ENCODE measurements around the gene HOXA6.
A peak's percentile ranks its signal among the peaks of the same experiment; 100 is the strongest.

The HOXA6 gene

DNA sequence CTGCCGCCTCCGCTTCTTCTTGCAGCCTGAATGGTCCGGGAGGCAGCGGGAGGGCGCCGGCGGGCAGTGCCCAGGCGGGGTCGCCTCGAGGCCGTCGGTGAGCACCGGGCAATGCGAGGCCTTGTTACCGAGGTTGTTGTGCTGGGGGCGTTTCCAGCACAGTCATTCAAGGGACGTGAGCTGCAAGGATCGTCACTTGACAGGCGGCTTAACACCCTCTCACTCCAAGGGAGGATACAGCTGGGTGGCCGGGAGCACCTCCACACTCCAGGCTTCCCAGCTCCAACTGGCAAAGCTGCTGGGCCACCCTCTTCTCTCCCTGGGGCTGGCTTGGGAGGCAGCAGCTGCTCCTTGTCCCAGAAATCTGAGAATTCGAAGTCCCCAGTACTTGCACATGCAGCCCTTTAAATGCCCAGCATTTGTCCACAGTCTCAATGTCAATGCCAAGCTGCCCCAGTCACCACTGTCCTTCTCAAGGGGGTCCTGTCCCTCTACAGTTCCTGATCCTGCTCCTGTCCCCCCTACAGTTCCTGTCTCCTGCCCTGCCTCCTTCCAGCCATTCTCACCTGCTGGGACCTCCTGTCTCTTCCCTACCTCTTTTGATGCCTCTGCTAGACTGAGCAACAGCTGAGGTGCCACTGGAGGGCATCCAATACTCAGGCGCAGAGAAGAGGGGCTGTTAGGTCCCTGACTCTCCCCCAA lies 41.9 kb upstream of the HOXA6 start:
- H3K4me1 ChIP-seq (ENCODE audit: control insufficient read depth, insufficient read depth, low read length), result peaks cover 36% of the 10 kb centered on the region
- H3K36me3 ChIP-seq (ENCODE audit: control insufficient read depth in 2 of 2, insufficient read depth in 2 of 2, low read length in 2 of 2), result no peaks in the 10 kb centered on the region
- H3K9ac ChIP-seq (ENCODE audit: low read length in 2 of 2), result no peak overlapping the region
- H3K9me3 ChIP-seq (ENCODE audit: control insufficient read depth in 2 of 2, low read length in 2 of 2), result peaks cover 0 to 2% of the 10 kb centered on the region in 2 donors
- peak overlapping the region in 1 of 2 donors; percentile 35 for H3K4me3 ChIP-seq (ENCODE audit: low read length in 2 of 2)
- peaks cover 90 to 97% of the 10 kb centered on the region in 2 donors for H3K27me3 ChIP-seq (ENCODE audit: control insufficient read depth in 1 of 2, insufficient read depth in 2 of 2, low read length in 2 of 2)
- no peak overlapping the region for H3K27ac ChIP-seq (ENCODE audit: low read length)

DNA sequence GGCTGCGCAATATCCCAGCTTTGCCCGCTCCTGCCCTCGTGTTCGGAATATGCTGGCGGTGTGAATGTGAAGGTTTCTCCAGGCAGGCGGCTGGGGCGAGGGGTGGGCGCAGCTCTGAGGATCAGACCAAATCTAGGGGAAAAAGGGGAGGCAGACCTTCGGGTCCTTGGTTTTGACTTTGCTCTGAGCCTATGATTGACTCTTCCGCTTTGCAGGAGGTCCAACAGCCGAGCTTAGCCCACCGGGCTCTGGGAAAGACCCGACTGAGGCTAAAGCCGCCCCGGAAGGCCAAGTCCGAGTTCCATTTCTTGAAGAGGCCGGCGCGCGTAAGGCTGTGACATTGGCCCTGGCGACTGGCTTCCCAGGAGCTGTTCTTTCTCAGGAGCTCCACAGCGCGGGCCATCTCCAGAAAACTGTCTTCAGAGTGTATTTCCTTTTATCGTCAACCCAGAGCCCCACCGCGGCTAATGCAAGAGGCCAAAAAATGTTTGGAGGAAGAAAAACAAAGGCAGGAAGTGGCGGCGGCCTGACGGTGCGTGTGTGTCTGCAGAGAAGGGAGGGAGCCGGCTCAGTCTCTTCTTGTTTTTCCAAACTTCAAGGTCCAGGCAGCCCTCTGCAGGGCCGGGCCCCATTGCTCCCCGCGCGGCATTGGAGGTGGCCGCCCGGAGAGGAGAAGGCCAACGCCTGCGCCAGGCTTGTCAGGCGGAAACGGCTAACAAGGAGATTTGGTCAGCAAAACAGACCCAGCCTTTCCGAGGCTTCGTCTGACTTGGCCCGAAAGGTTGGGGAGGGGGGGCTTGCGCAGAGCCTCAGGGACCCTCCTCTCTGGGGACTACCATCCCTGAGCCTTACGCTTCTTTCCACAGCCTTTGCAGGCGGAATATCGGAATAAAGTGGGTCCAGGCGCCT lies 41.1 kb upstream of the HOXA6 start:
- Histone ChIP-seq H3K4me1 (ENCODE audit: control insufficient read depth, insufficient read depth, low read length) (peaks cover 42% of the 10 kb centered on the region), H3K9ac (ENCODE audit: low read length in 2 of 2) (no peak overlapping the region), H3K4me3 (ENCODE audit: low read length in 2 of 2) (peak overlapping the region in 1 of 2 donors; percentile 35), H3K36me3 (ENCODE audit: control insufficient read depth in 2 of 2, insufficient read depth in 2 of 2, low read length in 2 of 2) (no peaks in the 10 kb centered on the region), H3K9me3 (ENCODE audit: control insufficient read depth in 2 of 2, low read length in 2 of 2) (peaks cover 0 to 2% of the 10 kb centered on the region in 2 donors), H3K27ac (ENCODE audit: low read length) (no peak overlapping the region), H3K27me3 (ENCODE audit: control insufficient read depth in 1 of 2, insufficient read depth in 2 of 2, low read length in 2 of 2) (peaks cover 90 to 99% of the 10 kb centered on the region in 2 donors)

DNA sequence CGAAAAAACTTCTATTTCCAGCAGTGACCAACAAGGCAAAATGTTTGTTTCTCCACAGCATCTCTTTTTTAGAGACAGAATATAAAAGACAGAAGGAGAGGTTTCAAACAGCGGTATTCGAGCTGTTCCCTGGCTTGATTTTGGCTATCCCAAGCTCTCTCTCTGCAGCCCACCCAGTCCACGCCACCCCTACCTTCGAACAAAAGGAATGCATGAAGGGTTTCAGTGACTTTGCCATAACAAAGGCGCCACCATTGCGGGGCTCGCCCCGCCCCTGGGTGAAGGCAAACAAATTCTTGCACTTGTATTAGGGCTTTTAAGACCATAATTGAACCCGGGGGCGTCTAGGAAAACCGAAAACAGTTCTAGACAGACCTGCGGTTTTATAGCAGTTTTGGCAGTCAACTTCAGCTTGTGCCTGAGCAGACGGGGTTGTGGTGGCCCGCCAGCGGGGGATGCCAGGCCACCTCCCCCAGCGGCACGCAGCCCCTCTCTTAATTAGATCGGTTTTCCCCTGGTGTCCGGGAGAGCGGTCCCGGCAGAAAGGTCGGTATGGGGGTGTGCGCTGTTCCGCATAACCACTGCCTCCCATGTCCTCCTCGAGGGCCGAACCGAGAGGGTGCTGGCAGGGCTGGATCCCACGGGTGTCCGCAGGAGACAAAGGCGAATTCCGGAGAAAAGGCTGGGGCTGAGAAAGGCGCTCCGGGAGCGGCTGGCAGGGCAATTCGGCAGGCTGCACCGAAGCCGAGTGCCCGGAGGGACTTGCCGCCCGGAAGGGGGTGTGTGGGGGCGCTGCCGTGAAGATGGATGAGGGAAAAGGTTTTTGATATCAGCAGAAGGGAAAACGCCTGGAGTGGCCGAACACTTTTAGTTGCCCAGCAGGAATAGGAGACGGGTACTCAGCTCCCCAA lies 40.2 kb upstream of the HOXA6 start:
- H3K36me3 ChIP-seq (ENCODE audit: control insufficient read depth in 2 of 2, insufficient read depth in 2 of 2, low read length in 2 of 2), result no peaks in the 10 kb centered on the region
- peaks cover 0 to 2% of the 10 kb centered on the region in 2 donors for H3K9me3 ChIP-seq (ENCODE audit: control insufficient read depth in 2 of 2, low read length in 2 of 2)
- peaks cover 41% of the 10 kb centered on the region for H3K4me1 ChIP-seq (ENCODE audit: control insufficient read depth, insufficient read depth, low read length)
- peaks cover 91 to 99% of the 10 kb centered on the region in 2 donors for H3K27me3 ChIP-seq (ENCODE audit: control insufficient read depth in 1 of 2, insufficient read depth in 2 of 2, low read length in 2 of 2)
- no peak overlapping the region for H3K9ac ChIP-seq (ENCODE audit: low read length in 2 of 2)
- H3K27ac ChIP-seq (ENCODE audit: low read length), result no peak overlapping the region
- peak overlapping the region in 1 of 2 donors; percentile 3 for H3K4me3 ChIP-seq (ENCODE audit: low read length in 2 of 2)

DNA sequence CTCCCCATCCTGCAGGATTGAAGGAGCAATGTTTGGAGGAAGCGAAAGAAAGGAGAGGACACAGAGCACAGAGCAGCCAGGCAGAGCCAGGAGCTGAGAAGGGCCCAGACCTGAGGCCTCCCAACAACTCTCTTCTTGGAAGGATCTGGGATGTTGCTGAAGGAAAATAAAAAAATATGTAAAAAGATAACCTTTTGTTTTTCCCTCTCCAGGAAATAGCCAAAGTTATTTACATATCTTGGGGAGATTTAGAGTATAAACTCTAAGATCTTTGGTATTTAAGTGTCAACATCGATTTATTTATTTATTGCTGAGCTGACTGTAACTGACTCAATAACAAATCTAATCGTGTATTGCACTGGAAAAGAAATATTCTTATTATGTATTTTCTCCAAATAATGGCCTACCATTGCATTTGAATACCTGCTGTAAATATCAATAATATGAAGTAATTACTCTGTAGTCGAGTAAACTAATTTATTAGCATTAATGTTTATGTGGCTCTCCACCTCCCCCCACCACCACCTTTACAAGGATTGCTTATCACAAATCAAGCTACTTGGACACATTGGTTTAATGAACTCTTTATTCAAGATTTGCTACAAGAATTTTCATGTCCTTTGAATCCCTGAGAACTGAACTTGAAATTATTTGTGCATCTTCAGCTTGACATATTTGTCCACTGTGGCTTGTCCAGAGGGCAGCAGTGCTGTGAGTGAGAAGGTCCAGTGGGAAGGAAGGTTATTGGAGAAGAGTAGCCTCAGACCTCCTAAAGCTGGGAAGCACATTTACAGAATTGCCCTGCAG lies 39.3 kb upstream of the HOXA6 start:
- peaks cover 0 to 2% of the 10 kb centered on the region in 2 donors for H3K9me3 ChIP-seq (ENCODE audit: control insufficient read depth in 2 of 2, low read length in 2 of 2)
- H3K27me3 ChIP-seq (ENCODE audit: control insufficient read depth in 1 of 2, insufficient read depth in 2 of 2, low read length in 2 of 2), result peaks cover 94 to 99% of the 10 kb centered on the region in 2 donors
- H3K4me3 ChIP-seq (ENCODE audit: low read length in 2 of 2), result no peak overlapping the region
- H3K27ac ChIP-seq (ENCODE audit: low read length), result no peak overlapping the region
- H3K4me1 ChIP-seq (ENCODE audit: control insufficient read depth, insufficient read depth, low read length), result peaks cover 38% of the 10 kb centered on the region
- no peak overlapping the region for H3K9ac ChIP-seq (ENCODE audit: low read length in 2 of 2)
- no peaks in the 10 kb centered on the region for H3K36me3 ChIP-seq (ENCODE audit: control insufficient read depth in 2 of 2, insufficient read depth in 2 of 2, low read length in 2 of 2)

DNA sequence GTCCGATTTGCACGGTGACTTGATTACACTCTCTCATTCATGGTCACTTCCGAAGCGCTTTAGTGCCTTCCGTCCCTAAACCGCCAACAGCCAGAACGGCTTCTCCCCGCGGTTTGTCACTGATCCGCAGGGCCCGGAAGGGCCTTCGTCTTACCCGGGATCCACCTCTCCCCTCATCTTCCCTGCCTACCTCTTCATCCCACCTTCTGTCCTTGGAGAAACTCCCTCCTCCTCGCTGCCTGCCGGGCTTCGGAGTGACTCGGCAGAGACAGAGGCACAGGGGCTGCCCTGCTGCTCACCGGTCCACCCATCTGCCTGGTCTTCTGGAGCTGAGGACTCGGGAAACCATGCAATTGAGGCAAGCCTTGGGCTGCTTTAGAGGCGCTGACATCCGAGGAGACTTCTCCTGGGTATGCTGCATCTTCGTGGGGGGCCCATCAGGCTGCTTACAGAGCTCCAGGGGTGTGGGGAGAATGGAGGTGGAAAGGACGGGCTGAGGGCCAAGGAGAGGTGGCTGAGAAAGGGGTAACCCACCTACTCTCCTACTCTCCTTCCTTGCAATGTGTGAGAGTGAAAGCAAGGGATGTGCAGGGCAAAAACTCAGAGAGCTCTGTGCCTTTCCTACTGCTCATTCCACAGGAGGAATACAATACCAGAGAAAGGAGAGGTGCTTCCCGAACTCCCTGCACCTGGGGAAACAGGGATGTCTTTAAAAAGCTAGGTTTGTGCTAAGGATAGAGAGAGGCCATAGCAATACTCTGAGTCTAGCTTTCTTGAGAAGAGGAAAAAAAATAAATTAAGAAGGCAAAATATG lies 38.5 kb upstream of the HOXA6 start:
- H3K36me3 ChIP-seq (ENCODE audit: control insufficient read depth in 2 of 2, insufficient read depth in 2 of 2, low read length in 2 of 2), result no peaks in the 10 kb centered on the region
- H3K27me3 ChIP-seq (ENCODE audit: control insufficient read depth in 1 of 2, insufficient read depth in 2 of 2, low read length in 2 of 2), result peaks cover 90 to 97% of the 10 kb centered on the region in 2 donors
- H3K9me3 ChIP-seq (ENCODE audit: control insufficient read depth in 2 of 2, low read length in 2 of 2), result peaks cover 0 to 2% of the 10 kb centered on the region in 2 donors
- H3K4me1 ChIP-seq (ENCODE audit: control insufficient read depth, insufficient read depth, low read length), result peaks cover 36% of the 10 kb centered on the region
- no peak overlapping the region for H3K9ac ChIP-seq (ENCODE audit: low read length in 2 of 2)
- H3K27ac ChIP-seq (ENCODE audit: low read length), result no peak overlapping the region
- H3K4me3 ChIP-seq (ENCODE audit: low read length in 2 of 2), result peak overlapping the region in 1 of 2 donors; percentile 22

DNA sequence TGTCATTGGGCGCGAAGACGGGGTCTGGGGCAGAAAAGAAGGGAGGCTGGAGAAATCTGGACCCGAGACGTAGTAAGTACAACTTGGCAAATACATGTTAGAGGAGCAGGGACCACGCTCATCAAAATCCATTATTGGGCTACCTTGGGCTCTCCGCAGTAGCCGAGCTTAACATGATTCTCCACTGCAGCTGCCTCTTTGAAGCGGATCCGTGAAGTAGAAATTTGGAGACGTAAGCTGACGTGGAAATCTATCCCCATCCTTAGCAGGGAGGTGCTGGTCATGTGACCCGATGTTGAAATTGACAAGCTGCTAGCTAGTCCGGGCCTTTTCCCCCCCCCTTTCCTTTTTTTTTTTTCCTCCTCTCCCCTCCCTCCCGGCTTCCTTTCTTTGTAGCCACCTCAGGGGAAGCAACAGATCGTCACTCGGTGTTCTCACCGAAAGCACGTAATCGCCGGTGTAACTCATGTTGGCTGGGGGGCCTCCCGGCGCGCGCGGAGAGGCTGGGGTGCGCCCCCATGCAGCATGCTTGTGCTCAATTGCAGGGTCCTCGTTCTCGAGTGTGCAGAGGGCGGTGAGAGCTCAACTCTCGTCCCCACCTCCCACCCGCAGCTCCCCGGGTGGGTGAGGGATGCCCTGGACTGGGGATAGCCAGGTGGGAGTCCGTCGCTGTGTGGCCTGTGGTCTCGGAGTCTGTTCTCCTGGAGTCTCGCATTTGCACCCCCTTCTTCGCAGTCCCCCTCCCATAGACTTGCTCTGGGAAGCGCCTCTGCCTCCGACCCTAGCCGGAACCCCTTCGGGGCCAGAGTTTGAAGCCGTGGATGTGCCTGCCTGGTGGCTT lies 37.7 kb upstream of the HOXA6 start, which contains the start of gene HOXA11:
Gene HOXA11 (minus strand): TSS at position 220 of the 841 bp plus-strand sequence. CDS start 88 bp downstream, at position 132.
- Histone ChIP-seq H3K4me3 (ENCODE audit: low read length in 2 of 2) (peak within 1 kb of the TSS in 1 of 2 donors; percentile 44), H3K27ac (ENCODE audit: low read length) (no peak within 1 kb of the TSS), H3K9me3 (ENCODE audit: control insufficient read depth in 2 of 2, low read length in 2 of 2) (peaks cover 0 to 2% of the 10 kb centered on the region in 2 donors), H3K36me3 (ENCODE audit: control insufficient read depth in 2 of 2, insufficient read depth in 2 of 2, low read length in 2 of 2) (no peaks in the 10 kb centered on the region), H3K27me3 (ENCODE audit: control insufficient read depth in 1 of 2, insufficient read depth in 2 of 2, low read length in 2 of 2) (peaks cover 91 to 98% of the 10 kb centered on the region in 2 donors), H3K9ac (ENCODE audit: low read length in 2 of 2) (no peak within 1 kb of the TSS), H3K4me1 (ENCODE audit: control insufficient read depth, insufficient read depth, low read length) (peaks cover 36% of the 10 kb centered on the region)

DNA sequence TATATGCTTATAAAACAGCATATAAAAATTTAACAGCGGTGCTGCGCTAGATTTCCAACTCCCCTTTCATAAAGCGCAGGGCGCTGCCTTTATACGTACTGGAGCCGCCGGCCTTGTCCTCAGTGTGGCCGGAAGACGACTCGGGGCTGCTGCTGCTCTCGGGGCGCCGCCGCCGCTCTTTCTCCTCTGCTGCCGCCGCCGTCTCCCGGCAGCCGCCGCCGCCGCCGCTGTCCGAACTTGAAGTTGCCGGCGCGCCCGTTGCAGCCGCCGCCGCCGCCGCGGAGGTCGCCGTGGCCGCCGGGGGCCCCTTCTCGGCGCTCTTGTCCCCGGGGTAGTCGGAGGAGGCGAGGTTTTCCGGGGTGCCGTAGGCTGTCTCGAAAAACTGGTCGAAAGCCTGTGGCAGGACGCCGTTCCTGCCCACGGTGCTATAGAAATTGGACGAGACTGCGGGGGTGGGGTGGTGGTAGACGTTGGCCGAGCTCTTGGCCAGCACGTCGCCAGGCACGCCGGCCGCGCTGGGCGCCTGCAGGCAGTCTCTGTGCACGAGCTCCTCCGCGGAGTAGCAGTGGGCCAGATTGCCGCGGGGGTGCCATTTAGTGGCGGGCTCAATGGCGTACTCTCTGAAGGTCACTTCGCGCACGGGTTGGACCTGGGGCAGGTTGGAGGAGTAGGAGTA lies 36.9 kb upstream of the HOXA6 start:
- peaks cover 40% of the 10 kb centered on the region for H3K4me1 ChIP-seq (ENCODE audit: control insufficient read depth, insufficient read depth, low read length)
- H3K4me3 ChIP-seq (ENCODE audit: low read length in 2 of 2), result peak overlapping the region in 1 of 2 donors; percentile 44
- peaks cover 0 to 2% of the 10 kb centered on the region in 2 donors for H3K9me3 ChIP-seq (ENCODE audit: control insufficient read depth in 2 of 2, low read length in 2 of 2)
- H3K9ac ChIP-seq (ENCODE audit: low read length in 2 of 2), result no peak overlapping the region
- no peaks in the 10 kb centered on the region for H3K36me3 ChIP-seq (ENCODE audit: control insufficient read depth in 2 of 2, insufficient read depth in 2 of 2, low read length in 2 of 2)
- no peak overlapping the region for H3K27ac ChIP-seq (ENCODE audit: low read length)
- H3K27me3 ChIP-seq (ENCODE audit: control insufficient read depth in 1 of 2, insufficient read depth in 2 of 2, low read length in 2 of 2), result peaks cover 87 to 98% of the 10 kb centered on the region in 2 donors

DNA sequence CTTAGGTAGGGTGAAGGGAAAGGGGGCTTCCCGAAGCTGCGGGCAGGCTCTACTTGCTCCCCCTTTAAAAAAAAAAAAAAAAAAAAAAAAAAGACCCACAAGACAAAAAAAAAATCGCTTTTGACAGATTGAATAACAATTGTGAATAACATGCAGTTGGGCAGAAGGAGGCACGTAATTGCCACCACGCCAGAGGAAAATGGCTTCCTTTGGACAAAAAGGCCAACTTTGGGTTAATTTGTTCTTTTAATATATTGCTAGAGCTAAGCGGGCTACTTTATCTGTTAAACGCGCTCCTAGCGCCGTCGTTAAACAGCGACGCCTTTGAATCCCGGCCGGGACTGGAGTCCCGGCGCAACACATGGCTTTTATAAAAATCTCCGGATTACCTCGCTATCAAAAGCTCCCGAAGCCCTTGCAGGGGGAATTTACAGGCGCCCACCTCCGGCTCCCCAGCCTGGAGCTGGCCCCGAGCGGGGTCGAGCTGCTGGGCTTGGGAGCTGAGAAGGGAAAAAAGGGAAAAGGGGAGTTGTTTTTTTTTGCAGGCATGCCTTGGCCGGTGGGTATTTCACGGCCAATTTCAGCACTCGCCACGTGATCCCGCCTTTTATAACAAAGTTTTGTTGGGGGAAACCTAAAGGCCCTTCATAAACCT lies 36.2 kb upstream of the HOXA6 start:
- Histone ChIP-seq H3K9ac (ENCODE audit: low read length in 2 of 2) (no peak overlapping the region), H3K36me3 (ENCODE audit: control insufficient read depth in 2 of 2, insufficient read depth in 2 of 2, low read length in 2 of 2) (no peaks in the 10 kb centered on the region), H3K9me3 (ENCODE audit: control insufficient read depth in 2 of 2, low read length in 2 of 2) (peaks cover 0 to 2% of the 10 kb centered on the region in 2 donors), H3K27ac (ENCODE audit: low read length) (no peak overlapping the region), H3K4me3 (ENCODE audit: low read length in 2 of 2) (peak overlapping the region in 1 of 2 donors; percentile 35), H3K4me1 (ENCODE audit: control insufficient read depth, insufficient read depth, low read length) (peaks cover 41% of the 10 kb centered on the region), H3K27me3 (ENCODE audit: control insufficient read depth in 1 of 2, insufficient read depth in 2 of 2, low read length in 2 of 2) (peaks cover 87 to 98% of the 10 kb centered on the region in 2 donors)
